SU-DHL-6 (cell line): ENCODE data around the gene RMP24.
"Not testable (repeated sequence)": the region's sequence is repeated elsewhere in the genome, so short reads cannot be mapped to it uniquely, and the experiment has no call there.

ENCODE experiments used
- H2AFZ ChIP-seq: fragments of 200-600 bp; sonication (generic); 2 replicates; pipeline ENCODE4 v1.6.1; 2014; ENCODE audit warnings: low read depth, mild to moderate bottlenecking, moderate library complexity, mixed read lengths, antibody characterized with exemption, low read length; ENCODE audit not compliant: severe bottlenecking
- H3F3A ChIP-seq: fragments of 200-600 bp; shearing (Covaris generic); 2 replicates; pipeline ENCODE4 v1.6.0; 2016; ENCODE audit warnings: antibody characterized with exemption, mild to moderate bottlenecking; ENCODE audit not compliant: insufficient read depth
- H3K27ac ChIP-seq: fragments of 200-600 bp; sonication (generic); 2 replicates; pipeline ENCODE4 v1.5.1; 2016; ENCODE audit warnings: low read depth, mild to moderate bottlenecking, low read length, moderate library complexity, mixed read lengths
- H3K27me3 ChIP-seq: fragments of 200-600 bp; sonication (generic), shearing (Covaris generic); 2 replicates; pipeline ENCODE4 v1.6.0; 2014; ENCODE audit warnings: mild to moderate bottlenecking, low read length
- H3K36me3 ChIP-seq: fragments of 200-600 bp; sonication (generic); 2 replicates; pipeline ENCODE4 v1.6.1; 2014; ENCODE audit warnings: mild to moderate bottlenecking, low read length, mixed read lengths
- H3K4me2 ChIP-seq: fragments of 300-600, 200-600 bp; shearing (Covaris generic), sonication (generic); 2 replicates; pipeline ENCODE4 v1.6.0; 2014; ENCODE audit warnings: low read length, low read depth, mild to moderate bottlenecking; ENCODE audit not compliant: poor library complexity, severe bottlenecking
- H3K4me3 ChIP-seq: fragments of 200-600 bp; sonication (generic); 2 replicates; pipeline ENCODE4 v1.5.1; 2014; ENCODE audit warnings: antibody characterized with exemption, low read length, mild to moderate bottlenecking, mixed read lengths; ENCODE audit not compliant: insufficient read depth, poor library complexity, severe bottlenecking
- H3K79me2 ChIP-seq: fragments of 200-600 bp; sonication (generic); 2 replicates; pipeline ENCODE4 v1.6.1; 2014; ENCODE audit warnings: mild to moderate bottlenecking, low read length, moderate library complexity; ENCODE audit not compliant: insufficient read depth
- H3K9ac ChIP-seq: fragments of 200-600 bp; sonication (generic); 2 replicates; pipeline ENCODE4 v1.7.0; 2014; ENCODE audit warnings: mild to moderate bottlenecking, low read length
- H3K9me2 ChIP-seq: fragments of 200-600 bp; sonication (generic); replicated peaks from 2 replicates; pipeline ENCODE4 v1.6.1; 2014; ENCODE audit warnings: low read length; ENCODE audit not compliant: insufficient read depth
- H3K9me3 ChIP-seq: fragments of 200-600 bp; sonication (generic); 2 replicates; pipeline ENCODE4 v1.6.1; 2014; ENCODE audit warnings: low read length, mixed read lengths; ENCODE audit not compliant: insufficient read depth
- H4K20me1 ChIP-seq: fragments of 200-600 bp; sonication (generic); 2 replicates; pipeline ENCODE4 v1.6.1; 2014; ENCODE audit warnings: low read depth, mild to moderate bottlenecking, antibody characterized with exemption, low read length, moderate library complexity, mixed read lengths
- EZH2phosphoT487 ChIP-seq: fragments of 200-600 bp; sonication (generic), shearing (Covaris generic); conservative IDR thresholded peaks from 2 replicates; pipeline ENCODE4 v1.6.1; 2018; ENCODE audit warnings: mild to moderate bottlenecking, antibody characterized with exemption, low read length, moderate library complexity, mixed read lengths
- TF ChIP-seq, protein P1 (sequence below): fragments of 200-600 bp; sonication (generic); IDR thresholded peaks from one replicate; pipeline ENCODE4 v1.5.1; 2017; ENCODE audit warnings: antibody characterized with exemption, mild to moderate bottlenecking, low read length, moderate library complexity; ENCODE audit not compliant: insufficient read depth, poor library complexity, severe bottlenecking

The RMP24 gene

DNA sequence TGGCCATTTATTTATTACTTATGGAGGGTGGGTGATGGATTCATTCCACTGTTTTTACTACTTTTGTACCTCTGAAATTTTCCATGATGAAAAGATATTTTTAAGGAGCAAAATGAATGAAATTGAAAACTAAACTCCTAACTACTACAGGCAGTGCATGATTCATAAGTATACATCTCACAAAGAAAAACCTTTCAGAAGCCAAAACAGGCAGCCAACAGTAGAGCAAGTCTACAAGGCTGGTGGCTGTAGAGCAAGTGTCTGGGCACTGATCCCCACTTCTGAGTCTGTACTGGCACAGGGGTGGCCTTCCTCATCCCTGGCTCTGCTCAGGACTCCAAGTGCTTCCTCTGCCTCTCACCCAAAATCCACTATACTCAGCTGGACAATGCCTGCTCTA is 8.2 kb upstream of the RMP24 start:
- H3F3A ChIP-seq: no peaks in the 10 kb centered on the region
- H3K27ac ChIP-seq: no peak overlapping the region
- TF ChIP-seq, protein P1, sequence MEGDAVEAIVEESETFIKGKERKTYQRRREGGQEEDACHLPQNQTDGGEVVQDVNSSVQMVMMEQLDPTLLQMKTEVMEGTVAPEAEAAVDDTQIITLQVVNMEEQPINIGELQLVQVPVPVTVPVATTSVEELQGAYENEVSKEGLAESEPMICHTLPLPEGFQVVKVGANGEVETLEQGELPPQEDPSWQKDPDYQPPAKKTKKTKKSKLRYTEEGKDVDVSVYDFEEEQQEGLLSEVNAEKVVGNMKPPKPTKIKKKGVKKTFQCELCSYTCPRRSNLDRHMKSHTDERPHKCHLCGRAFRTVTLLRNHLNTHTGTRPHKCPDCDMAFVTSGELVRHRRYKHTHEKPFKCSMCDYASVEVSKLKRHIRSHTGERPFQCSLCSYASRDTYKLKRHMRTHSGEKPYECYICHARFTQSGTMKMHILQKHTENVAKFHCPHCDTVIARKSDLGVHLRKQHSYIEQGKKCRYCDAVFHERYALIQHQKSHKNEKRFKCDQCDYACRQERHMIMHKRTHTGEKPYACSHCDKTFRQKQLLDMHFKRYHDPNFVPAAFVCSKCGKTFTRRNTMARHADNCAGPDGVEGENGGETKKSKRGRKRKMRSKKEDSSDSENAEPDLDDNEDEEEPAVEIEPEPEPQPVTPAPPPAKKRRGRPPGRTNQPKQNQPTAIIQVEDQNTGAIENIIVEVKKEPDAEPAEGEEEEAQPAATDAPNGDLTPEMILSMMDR: no peak
- TF ChIP-seq EZH2phosphoT487: no peak

DNA sequence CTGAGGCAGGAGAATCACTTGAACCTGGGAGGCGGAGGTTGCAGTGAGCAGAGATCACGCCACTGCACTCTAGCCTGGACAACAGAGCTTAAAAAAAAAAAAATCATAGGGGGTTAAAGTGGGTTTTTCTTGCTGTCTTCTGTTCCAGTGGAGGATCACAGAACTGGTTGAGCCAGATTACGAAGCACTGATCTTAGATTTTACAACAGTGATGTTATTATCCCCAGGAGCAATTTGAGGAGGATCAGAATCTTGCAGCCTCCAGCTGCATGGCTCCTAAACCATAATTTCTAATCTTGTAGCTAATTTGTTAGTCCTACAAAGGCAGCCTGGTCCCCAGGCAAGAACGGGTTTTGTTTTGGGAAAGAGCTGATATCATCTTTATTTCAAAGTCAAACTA is 4.6 kb upstream of the RMP24 start:
- not testable (repeated sequence) for H2AFZ ChIP-seq, H3K4me2 ChIP-seq, H3K79me2 ChIP-seq

More for the DNA sequence above, 8.2 kb upstream of the RMP24 start:
- Histone ChIP-seq H3K4me3 (no peak overlapping the region), H2AFZ (no peak overlapping the region), H3K27me3 (no peaks in the 10 kb centered on the region), H3K9me2 (no peaks in the 10 kb centered on the region), H3K9me3 (no peaks in the 10 kb centered on the region), H3K9ac (no peak overlapping the region), H3K36me3 (no peaks in the 10 kb centered on the region), H3K79me2 (no peaks in the 10 kb centered on the region), H3K4me2 (no peak overlapping the region), H4K20me1 (no peaks in the 10 kb centered on the region)

DNA sequence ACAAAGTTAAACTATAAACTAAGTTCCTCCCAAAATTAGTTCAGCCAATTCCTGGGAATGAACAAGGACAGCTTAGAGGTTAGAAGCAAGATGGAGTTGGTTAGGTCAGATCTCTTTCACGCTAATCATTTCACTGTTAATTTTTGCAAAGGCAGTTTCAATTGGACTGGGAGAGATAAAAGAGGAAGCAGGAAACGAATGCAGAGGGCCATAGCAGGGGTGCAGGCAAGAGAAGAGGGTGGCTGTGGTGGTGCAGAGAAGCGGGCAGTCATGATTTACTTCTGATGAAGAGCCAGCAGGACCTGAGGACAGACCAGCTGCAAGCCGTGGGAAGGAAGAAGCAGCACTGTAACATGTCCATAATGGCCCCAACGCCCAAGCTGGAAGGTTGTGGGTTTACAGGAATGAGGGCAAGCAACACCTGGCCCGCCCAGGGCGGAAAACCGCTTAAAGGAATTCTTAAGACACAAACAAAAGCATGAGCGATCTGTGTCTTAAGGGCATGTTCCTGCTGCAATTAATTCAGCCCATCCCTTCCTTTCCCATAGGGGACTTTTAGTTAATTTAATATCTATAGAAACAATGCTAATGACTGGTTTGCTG is 4.1 kb upstream of the RMP24 start:
- Histone ChIP-seq H3K27ac (no peak overlapping the region), H3F3A (no peaks in the 10 kb centered on the region), H3K9me2 (no peaks in the 10 kb centered on the region), H4K20me1 (no peaks in the 10 kb centered on the region), H3K9ac (no peak overlapping the region), H3K36me3 (no peaks in the 10 kb centered on the region), H3K79me2 (peaks cover 8% of the 10 kb centered on the region), H3K9me3 (no peaks in the 10 kb centered on the region), H3K4me2 (no peak overlapping the region), H2AFZ (no peak overlapping the region), H3K4me3 (no peak overlapping the region), H3K27me3 (no peaks in the 10 kb centered on the region)
- no peak for TF ChIP-seq EZH2phosphoT487

More for the DNA sequence above, 4.6 kb upstream of the RMP24 start:
- H3K4me3 ChIP-seq, H3K9ac ChIP-seq, H3F3A ChIP-seq, H3K27ac ChIP-seq, H3K9me3 ChIP-seq, H4K20me1 ChIP-seq, H3K27me3 ChIP-seq, H3K9me2 ChIP-seq, H3K36me3 ChIP-seq: not testable (repeated sequence)

DNA sequence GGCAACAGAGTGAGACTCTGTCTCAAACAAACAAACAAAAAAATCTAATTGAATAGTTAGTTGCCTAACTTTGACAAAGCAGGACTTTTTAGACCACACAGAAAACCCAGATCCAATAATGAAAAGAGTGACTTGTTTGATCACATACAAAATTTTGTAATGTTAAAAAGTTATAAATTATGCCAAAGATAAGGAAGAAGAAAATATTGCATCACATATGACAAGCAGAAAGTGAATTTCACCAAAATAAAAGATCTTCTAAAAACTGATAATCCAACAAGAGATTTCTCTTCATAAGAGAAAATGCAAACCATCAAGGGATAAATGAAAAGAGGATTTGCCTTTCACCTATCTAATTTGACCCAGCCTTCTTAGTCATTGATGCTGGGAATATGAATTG is 2.8 kb upstream of the RMP24 start:
- Histone ChIP-seq H3F3A (no peaks in the 10 kb centered on the region), H4K20me1 (no peaks in the 10 kb centered on the region), H3K9ac (no peak overlapping the region), H3K27ac (no peak overlapping the region), H2AFZ (no peak overlapping the region), H3K4me3 (no peak overlapping the region), H3K79me2 (peaks cover 17% of the 10 kb centered on the region), H3K36me3 (0 out of 2 replicates have a peak, but pooled peaks cover under 1% of the 10 kb centered on the region), H3K27me3 (no peaks in the 10 kb centered on the region), H3K9me3 (no peaks in the 10 kb centered on the region), H3K9me2 (no peaks in the 10 kb centered on the region), H3K4me2 (no peak overlapping the region)
- TF ChIP-seq, protein P1: no peak
- TF ChIP-seq EZH2phosphoT487: no peak
